ENCODE results near the gene SLFN14. TPM values are rescaled to one million over a fixed set of nuclear protein-coding genes. Genes with fewer than 3 reads are reported as not detected.
"Not testable (repeated sequence)": the region's sequence is repeated elsewhere in the genome, so short reads cannot be mapped to it uniquely, and the experiment has no call there.

The SLFN14 gene
- total and polyA plus RNA-seq, 7 experiments from 2014 or later = 0.06 TPM; not detected in 6

- H3K27me3 ChIP-seq (ENCODE audit: control insufficient read depth in 2 of 2, insufficient read depth in 2 of 2, low read length in 2 of 2) = no peaks in the 10 kb centered on the region
- ChIA-PET CTCF (interaction anchor here (0.6 kb wide), 1 partner anchor 30 kb away, joined by 3 read pairs; no protein-coding TSS in a partner anchor), POLR2A (interaction anchor here (0.8 to 6.6 kb wide), 3 partner anchors 8 to 69 kb away, joined by 3 to 83 read pairs (median 4); partner anchors contain the start of gene PEX12)
- H3K36me3 ChIP-seq (ENCODE audit: control insufficient read depth in 2 of 3, insufficient read depth in 3 of 3, low read length in 3 of 3) = peaks cover 0 to 3% (median 0%) of the 10 kb centered on the region in 3 experiments
- H3K27ac ChIP-seq (ENCODE audit: low read depth, low read length) = no peak overlapping the region
- no peak overlapping the region for H3K4me3 ChIP-seq (ENCODE audit: low read length)
- H3K9me3 Mint-ChIP-seq = no peaks in the 10 kb centered on the region
- intact Hi-C loops (cut with micrococcal nuclease) = no loop called here
- H3K27me3 Mint-ChIP-seq = peaks cover 0 to 14% (median 0%) of the 10 kb centered on the region in 5 donors
- H3K4me3 Mint-ChIP-seq = peak overlapping the region; percentile 60 to 97 (median 72)
- peaks cover 0 to 3% (median 0%) of the 10 kb centered on the region in 5 donors for H3K36me3 Mint-ChIP-seq
- peak overlapping the region in 5 of 9 donors; percentile 5 to 77 (median 62) for H3K27ac Mint-ChIP-seq
- H3K9me3 ChIP-seq (ENCODE audit: control insufficient read depth in 2 of 3, low read length in 3 of 3) = no peaks in the 10 kb centered on the region
- ATAC-seq (no peak), DNase-seq (no peak)
- peaks cover 14 to 20% of the 10 kb centered on the region in 2 donors for H3K4me1 ChIP-seq (ENCODE audit: control insufficient read depth in 2 of 2, insufficient read depth in 2 of 2, low read length in 2 of 2)
- H3K4me1 Mint-ChIP-seq = peaks cover 18 to 49% (median 29%) of the 10 kb centered on the region in 7 donors
Observed at GRCh38 chr17:35569405-35569804, 8.8 kb upstream of the SLFN14 start.

- ChIA-PET POLR2A (interaction anchor here (0.8 to 6.6 kb wide), 6 partner anchors 9 to 350 kb away, joined by 3 to 83 read pairs (median 4); partner anchors contain the start of genes AP2B1 and PEX12), CTCF (no interaction called here)
- Mint-ChIP-seq H3K27ac (peak overlapping the region; percentile 64 to 97 (median 93)), H3K36me3 (peaks cover 0 to 3% (median 0%) of the 10 kb centered on the region in 5 donors), H3K4me3 (peak overlapping the region; percentile 83 to 98 (median 91)), H3K4me1 (peaks cover 18 to 49% (median 29%) of the 10 kb centered on the region in 7 donors), H3K27me3 (peaks cover 0 to 20% (median 0%) of the 10 kb centered on the region in 5 donors), H3K9me3 (no peaks in the 10 kb centered on the region)
- Histone ChIP-seq H3K27me3 (ENCODE audit: control insufficient read depth in 2 of 2, insufficient read depth in 2 of 2, low read length in 2 of 2) (no peaks in the 10 kb centered on the region), H3K4me3 (ENCODE audit: low read length) (peak overlapping the region; percentile 71), H3K27ac (ENCODE audit: low read depth, low read length) (peak overlapping the region; percentile 86), H3K4me1 (ENCODE audit: control insufficient read depth in 2 of 2, insufficient read depth in 2 of 2, low read length in 2 of 2) (peaks cover 14 to 20% of the 10 kb centered on the region in 2 donors), H3K9me3 (ENCODE audit: control insufficient read depth in 2 of 3, low read length in 3 of 3) (no peaks in the 10 kb centered on the region), H3K36me3 (ENCODE audit: control insufficient read depth in 2 of 3, insufficient read depth in 3 of 3, low read length in 3 of 3) (peaks cover 0 to 3% (median 0%) of the 10 kb centered on the region in 3 experiments)
- peak in 3 of 9 donors; percentile 17 to 52 (median 34) for DNase-seq
- ATAC-seq = peak; percentile 35
- intact Hi-C loops (cut with micrococcal nuclease) = loop anchor here (1.0 kb wide), 3 partner anchors 10 to 28 kb away; partner anchors contain the start of genes AP2B1 (in 2 of the 2) and PEX12 (in 2 of the 2)
Observed at GRCh38 chr17:35568561-35568960, 7.9 kb upstream of the SLFN14 start.

DNA sequence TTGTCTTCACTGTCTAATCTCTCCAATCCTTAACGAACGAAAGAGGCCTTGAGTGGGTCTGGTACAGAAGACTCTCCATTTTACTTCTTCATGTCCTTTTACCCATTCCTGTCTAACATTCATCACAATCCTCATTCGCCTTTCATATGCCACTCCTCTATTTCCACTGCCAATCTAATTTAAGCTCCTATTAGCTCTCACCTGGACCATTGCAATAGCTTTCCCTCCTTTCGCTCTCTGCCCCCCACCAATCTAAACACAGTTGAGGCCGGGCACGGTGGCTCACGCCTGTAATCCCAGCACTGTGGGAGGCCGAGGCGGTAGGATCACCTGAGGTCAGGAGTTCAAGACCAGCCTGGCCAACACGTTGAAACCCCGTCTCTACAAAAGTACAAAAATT is 6.3 kb upstream of the SLFN14 start:
- intact Hi-C loops (cut with micrococcal nuclease) = no loop called here
- Histone ChIP-seq H3K4me3 (ENCODE audit: low read length) (no peak overlapping the region), H3K27ac (ENCODE audit: low read depth, low read length) (no peak overlapping the region), H3K4me1 (ENCODE audit: control insufficient read depth in 2 of 2, insufficient read depth in 2 of 2, low read length in 2 of 2) (peaks cover 14 to 20% of the 10 kb centered on the region in 2 donors), H3K27me3 (ENCODE audit: control insufficient read depth in 2 of 2, insufficient read depth in 2 of 2, low read length in 2 of 2) (no peaks in the 10 kb centered on the region), H3K36me3 (ENCODE audit: control insufficient read depth in 2 of 3, insufficient read depth in 3 of 3, low read length in 3 of 3) (peaks cover 0 to 3% (median 0%) of the 10 kb centered on the region in 3 experiments), H3K9me3 (ENCODE audit: control insufficient read depth in 2 of 3, low read length in 3 of 3) (no peaks in the 10 kb centered on the region)
- H3K27ac Mint-ChIP-seq = peak overlapping the region; percentile 64 to 93 (median 75)
- DNase-seq (no peak), ATAC-seq (no peak)
- ChIA-PET POLR2A (interaction anchor here (0.7 to 6.6 kb wide), 7 partner anchors 11 to 426 kb away, joined by 3 to 83 read pairs (median 3); partner anchors contain the start of genes AP2B1 and PEX12), CTCF (interaction anchor here (0.6 to 1.0 kb wide), 2 partner anchors 12 to 968 kb away, joined by 3 read pairs; partner anchors contain the start of genes MYO19 and PIGW)
- peak overlapping the region; percentile 83 to 97 (median 89) for H3K4me3 Mint-ChIP-seq
- H3K36me3 Mint-ChIP-seq = peaks cover 0 to 3% (median 0%) of the 10 kb centered on the region in 5 donors
- H3K27me3 Mint-ChIP-seq = peaks cover 0 to 21% (median 0%) of the 10 kb centered on the region in 5 donors
- peaks cover 18 to 47% (median 29%) of the 10 kb centered on the region in 7 donors for H3K4me1 Mint-ChIP-seq
- H3K9me3 Mint-ChIP-seq = no peaks in the 10 kb centered on the region

- Mint-ChIP-seq H3K4me1 (peaks cover under 1 to 14% (median 13%) of the 10 kb centered on the region in 7 donors), H3K27me3 (peaks cover 0 to 33% (median 13%) of the 10 kb centered on the region in 5 donors)
- H3K27ac ChIP-seq (ENCODE audit: low read depth, low read length); H3K27ac Mint-ChIP-seq; H3K4me3 ChIP-seq (ENCODE audit: low read length); H3K27me3 ChIP-seq (ENCODE audit: control insufficient read depth in 2 of 2, insufficient read depth in 2 of 2, low read length in 2 of 2); DNase-seq; CTCF ChIA-PET; H3K36me3 Mint-ChIP-seq; H3K4me3 Mint-ChIP-seq; intact Hi-C loops (cut with micrococcal nuclease); H3K4me1 ChIP-seq (ENCODE audit: control insufficient read depth in 2 of 2, insufficient read depth in 2 of 2, low read length in 2 of 2); H3K9me3 ChIP-seq (ENCODE audit: control insufficient read depth in 2 of 3, low read length in 3 of 3); ATAC-seq; H3K9me3 Mint-ChIP-seq; H3K36me3 ChIP-seq (ENCODE audit: control insufficient read depth in 2 of 3, insufficient read depth in 3 of 3, low read length in 3 of 3): not testable (repeated sequence)
- POLR2A ChIA-PET = interaction anchor here (0.7 to 1.7 kb wide), 3 partner anchors 15 to 29 kb away, joined by 3 to 16 read pairs (median 3); partner anchors contain the start of gene PEX12
Observed at GRCh38 chr17:35563181-35563580, 2.6 kb upstream of the SLFN14 start.

DNA sequence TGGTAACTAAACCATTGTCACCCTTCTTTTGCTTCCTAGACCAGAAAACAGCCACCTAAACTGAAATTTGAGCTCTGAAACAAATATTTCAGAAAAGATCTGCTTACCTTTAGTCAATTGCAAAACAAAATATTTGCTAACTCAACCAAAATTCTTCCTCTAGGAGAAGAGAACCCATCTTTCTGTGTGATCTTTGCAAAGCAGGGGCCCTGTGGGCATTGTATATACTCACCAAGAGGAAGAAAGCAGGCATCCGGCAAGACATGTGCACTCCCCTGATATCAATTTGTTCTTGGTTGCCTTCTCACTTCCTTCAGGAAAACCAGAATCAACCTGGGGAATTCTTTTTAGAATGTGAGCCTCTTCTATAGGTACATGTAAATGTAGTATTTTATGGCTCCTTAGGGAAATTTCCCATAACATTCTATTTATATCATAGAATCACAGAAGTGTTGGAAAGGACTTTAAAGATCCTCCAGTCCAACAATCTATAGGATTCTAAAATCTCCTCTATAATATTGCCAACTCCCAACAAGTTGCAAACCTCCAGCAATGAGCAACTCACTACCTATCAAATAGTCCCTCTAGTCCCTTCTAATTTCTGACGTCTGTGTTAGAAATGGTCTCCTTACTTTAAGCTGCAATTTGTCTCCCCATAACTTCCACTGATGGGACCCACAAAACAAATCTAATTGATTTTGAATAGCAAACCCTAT is 966 bp downstream of the SLFN14 start:
- Histone ChIP-seq H3K4me3 (ENCODE audit: low read length) (no peak overlapping the region), H3K9me3 (ENCODE audit: control insufficient read depth in 2 of 3, low read length in 3 of 3) (no peaks in the 10 kb centered on the region), H3K27me3 (ENCODE audit: control insufficient read depth in 2 of 2, insufficient read depth in 2 of 2, low read length in 2 of 2) (no peaks in the 10 kb centered on the region), H3K36me3 (ENCODE audit: control insufficient read depth in 2 of 3, insufficient read depth in 3 of 3, low read length in 3 of 3) (no peaks in the 10 kb centered on the region), H3K4me1 (ENCODE audit: control insufficient read depth in 2 of 2, insufficient read depth in 2 of 2, low read length in 2 of 2) (no peaks in the 10 kb centered on the region), H3K27ac (ENCODE audit: low read depth, low read length) (no peak overlapping the region)
- Mint-ChIP-seq H3K27me3 (peaks cover 0 to 35% (median 13%) of the 10 kb centered on the region in 5 donors), H3K36me3 (no peaks in the 10 kb centered on the region), H3K27ac (no peak overlapping the region), H3K9me3 (peaks cover 0 to 2% (median 0%) of the 10 kb centered on the region in 11 donors), H3K4me3 (no peak overlapping the region), H3K4me1 (peaks cover 0 to 7% (median 0%) of the 10 kb centered on the region in 7 donors)
- CTCF ChIA-PET = interaction anchor here (0.6 kb wide), 1 partner anchor 303 kb away, joined by 3 read pairs; no protein-coding TSS in a partner anchor
- POLR2A ChIA-PET = interaction anchor here (0.8 to 1.9 kb wide), 2 partner anchors 17 to 19 kb away, joined by 3 to 5 read pairs; partner anchors contain the start of gene PEX12
- DNase-seq = no peak
- intact Hi-C loops (cut with micrococcal nuclease) = no loop called here
- no peak for ATAC-seq

DNA sequence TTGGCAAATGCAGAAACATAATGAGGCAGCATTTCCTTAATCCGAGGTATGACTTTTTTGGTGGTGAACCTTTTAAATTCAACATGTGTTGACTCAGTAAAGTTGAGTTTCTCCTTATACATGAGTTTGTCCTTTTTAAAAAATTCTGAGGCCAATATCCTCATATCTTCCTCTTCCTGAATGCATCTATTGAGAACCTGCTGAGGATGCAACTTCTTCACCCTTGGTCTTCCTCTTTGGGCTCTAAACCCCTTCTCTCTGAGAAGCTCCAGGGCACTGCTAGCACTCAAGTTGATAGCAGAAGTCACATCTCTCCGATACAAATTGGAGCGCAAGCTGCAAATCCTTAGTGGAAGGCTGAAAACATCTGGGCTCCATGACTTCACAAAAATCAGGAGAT is 3.3 kb downstream of the SLFN14 start:
- no peaks in the 10 kb centered on the region for H3K36me3 Mint-ChIP-seq
- H3K4me1 Mint-ChIP-seq = peaks cover 0 to 7% (median 0%) of the 10 kb centered on the region in 7 donors
- intact Hi-C loops (cut with micrococcal nuclease) = no loop called here
- no peak for DNase-seq
- H3K36me3 ChIP-seq (ENCODE audit: control insufficient read depth in 2 of 3, insufficient read depth in 3 of 3, low read length in 3 of 3) = no peaks in the 10 kb centered on the region
- H3K9me3 Mint-ChIP-seq = peaks cover 0 to 2% (median 0%) of the 10 kb centered on the region in 11 donors
- H3K27me3 Mint-ChIP-seq = peaks cover 0 to 32% (median 13%) of the 10 kb centered on the region in 5 donors
- H3K4me1 ChIP-seq (ENCODE audit: control insufficient read depth in 2 of 2, insufficient read depth in 2 of 2, low read length in 2 of 2) = no peaks in the 10 kb centered on the region
- POLR2A ChIA-PET = interaction anchor here (1.9 kb wide), 1 partner anchor 21 kb away, joined by 5 read pairs; the partner anchor contains the start of gene PEX12
- no peaks in the 10 kb centered on the region for H3K9me3 ChIP-seq (ENCODE audit: control insufficient read depth in 2 of 3, low read length in 3 of 3)
- CTCF ChIA-PET = no interaction called here
- no peak overlapping the region for H3K4me3 Mint-ChIP-seq
- H3K27ac ChIP-seq (ENCODE audit: low read depth, low read length) = no peak overlapping the region
- H3K4me3 ChIP-seq (ENCODE audit: low read length) = no peak overlapping the region
- no peak for ATAC-seq
- H3K27me3 ChIP-seq (ENCODE audit: control insufficient read depth in 2 of 2, insufficient read depth in 2 of 2, low read length in 2 of 2) = no peaks in the 10 kb centered on the region
- H3K27ac Mint-ChIP-seq = no peak overlapping the region
